ENCODE measurements around the gene SLC10A2.

The SLC10A2 gene

DNA sequence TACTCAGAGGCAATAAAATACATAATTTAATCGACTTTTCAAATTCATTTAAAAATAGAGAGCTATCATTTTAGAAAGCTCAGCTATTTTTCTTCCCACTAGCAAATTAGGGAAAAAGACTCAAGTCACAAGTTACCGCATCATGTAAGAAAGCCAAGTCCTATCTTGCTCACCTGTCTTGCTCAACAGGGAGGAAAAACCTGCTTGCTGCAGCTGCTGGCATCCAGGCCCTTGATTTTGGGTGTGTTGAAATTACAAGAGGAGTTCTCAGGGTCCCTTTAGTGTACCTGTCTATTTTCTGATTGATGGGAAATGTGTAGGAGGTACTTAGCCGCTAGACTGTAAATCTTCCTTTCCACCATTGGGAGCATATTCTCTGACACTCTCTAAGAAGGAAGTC lies 22.2 kb downstream of the SLC10A2 start:
- no peak for DNase-seq (ENCODE audit: low read depth)

DNA sequence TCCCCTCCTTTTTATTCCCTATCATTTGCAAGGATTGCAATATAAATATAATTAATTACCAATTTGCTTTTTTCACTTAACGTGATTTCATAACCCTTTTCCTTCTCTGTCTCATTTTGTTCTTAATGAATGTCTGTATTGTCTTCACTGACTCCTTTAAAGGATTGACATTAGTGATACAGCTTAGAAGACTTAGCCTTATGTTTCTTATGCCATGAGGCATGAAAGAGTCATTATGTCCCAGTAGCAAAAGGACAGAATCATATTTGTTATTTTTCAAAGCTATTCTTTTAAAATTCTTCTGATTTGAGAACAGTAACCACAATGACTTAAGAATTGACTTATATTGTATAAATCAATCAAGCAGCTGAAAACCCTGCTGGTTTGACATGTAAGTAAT lies 26.2 kb downstream of the SLC10A2 start:
- DNase-seq (ENCODE audit: low read depth) = no peak

DNA sequence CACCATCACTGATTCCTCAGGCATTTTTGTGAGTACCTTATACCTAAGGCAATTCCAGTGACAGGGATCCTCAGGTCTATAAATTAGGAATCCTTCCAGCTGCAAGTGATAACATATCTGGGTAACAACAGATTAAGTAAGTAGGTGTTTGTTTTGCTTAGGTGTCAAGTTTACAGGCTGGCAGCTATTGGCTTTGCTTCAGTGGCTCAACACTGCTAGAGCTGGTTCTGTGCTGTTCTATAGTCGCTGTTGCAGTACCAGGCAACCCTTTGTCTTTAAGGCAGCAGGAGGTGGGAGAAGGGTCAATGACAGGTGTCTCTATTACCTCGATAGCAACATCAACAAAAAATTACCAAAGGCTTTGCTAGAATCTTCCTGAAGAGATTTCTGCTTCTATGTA lies 27.0 kb downstream of the SLC10A2 start:
- DNase-seq (ENCODE audit: low read depth) = no peak

DNA sequence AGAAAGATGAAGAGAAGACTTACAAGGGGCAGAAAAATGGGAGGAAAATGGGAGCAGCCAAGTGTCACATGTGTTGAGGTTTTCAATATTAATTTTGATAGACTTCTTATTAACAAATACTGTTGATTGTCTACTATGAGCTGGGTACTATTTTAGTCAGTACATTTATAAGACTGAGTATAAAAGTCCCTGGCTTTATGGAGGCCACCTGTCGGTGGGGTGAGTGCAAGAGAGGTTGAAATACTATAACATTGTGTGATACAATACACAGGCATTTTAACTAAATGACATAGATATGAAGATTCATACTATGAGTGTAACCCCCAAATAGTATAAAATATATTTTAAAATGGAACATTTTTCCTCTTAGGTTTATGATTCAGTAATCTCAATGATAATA lies 29.9 kb downstream of the SLC10A2 start:
- DNase-seq (ENCODE audit: low read depth) = no peak

DNA sequence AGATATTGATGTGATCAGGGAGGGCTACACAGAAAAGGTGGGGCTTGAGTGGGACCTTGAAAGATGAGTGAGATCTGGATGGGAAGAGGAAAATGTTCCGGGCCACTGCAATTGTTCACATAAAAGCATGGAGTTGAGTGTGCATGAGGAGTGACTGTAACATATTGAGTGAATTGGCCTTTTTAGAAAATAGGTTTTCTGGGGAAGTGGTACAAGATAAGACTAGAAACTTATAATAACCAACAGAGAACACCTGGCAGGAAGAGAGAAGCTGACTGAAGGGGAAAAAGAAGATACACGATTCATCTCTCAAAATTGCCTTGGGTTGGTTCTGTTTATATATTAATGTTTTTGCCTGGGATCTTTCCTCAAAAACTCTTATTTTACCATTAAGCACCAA lies 32.2 kb downstream of the SLC10A2 start:
- no peak for DNase-seq (ENCODE audit: low read depth)

- DNase-seq (ENCODE audit: low read depth) = no peak
Measured at GRCh38 chr13:103031332-103031873, 34.8 kb downstream of the SLC10A2 start.

DNA sequence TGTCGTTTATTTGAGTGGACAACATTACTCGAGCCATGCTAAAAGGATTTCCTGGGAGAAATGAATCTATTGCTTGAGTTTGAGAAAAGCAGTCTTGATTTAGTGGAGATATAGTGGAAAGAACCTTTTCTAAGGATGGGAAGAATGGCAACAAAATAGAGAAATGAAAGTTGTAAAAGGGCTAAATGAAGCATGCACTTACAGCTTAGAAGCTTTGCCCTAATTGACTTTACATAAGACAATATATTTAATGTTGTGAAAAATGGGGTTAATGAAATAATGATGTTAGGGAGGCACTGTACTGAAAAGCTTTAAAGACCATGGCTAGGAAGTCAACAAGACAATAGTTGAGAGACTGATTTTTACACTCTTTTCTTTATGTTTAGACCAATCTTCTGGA lies 35.4 kb downstream of the SLC10A2 start:
- no peak for DNase-seq (ENCODE audit: low read depth)

DNA sequence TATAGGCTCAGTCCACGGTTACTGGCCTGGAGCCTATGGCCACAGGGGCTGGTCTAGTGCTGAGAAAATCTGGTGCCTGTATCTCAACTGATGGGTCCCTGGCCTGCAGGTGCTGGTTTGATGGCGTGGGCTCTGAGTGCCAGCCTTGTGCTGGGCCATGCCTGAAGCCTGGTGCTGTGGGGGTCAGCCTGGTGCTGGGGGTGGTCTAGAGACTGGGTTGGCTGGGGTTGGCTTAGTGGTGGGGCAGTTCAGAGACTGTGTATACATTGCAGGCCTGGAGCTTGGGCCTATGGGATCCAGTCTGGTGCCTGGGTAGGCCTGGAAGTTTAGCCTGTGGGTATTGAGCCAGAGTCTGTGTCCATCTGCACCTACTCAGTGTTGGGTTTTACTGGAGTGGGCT lies 36.4 kb downstream of the SLC10A2 start:
- no peak for DNase-seq (ENCODE audit: low read depth)

DNA sequence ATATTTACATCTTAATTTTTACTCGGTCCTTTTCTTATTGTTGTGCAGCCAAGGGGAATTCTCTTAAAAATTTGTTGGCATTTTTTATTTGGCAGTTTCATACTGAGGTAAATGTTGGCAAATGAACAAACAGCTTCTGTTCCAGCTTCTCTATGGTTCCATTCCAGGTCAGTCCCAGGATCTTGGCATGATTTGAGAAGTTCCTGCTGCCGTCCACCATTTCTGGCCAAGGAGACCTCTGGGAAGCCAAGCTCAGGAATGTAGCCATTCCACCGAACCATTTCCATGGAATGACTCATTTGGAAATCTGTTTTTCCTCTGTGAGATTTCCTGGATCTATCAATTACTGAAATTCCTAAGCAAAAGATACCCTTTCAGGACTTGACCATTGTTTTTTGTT lies 43.9 kb downstream of the SLC10A2 start:
- DNase-seq (ENCODE audit: low read depth) = no peak

- DNase-seq (ENCODE audit: low read depth) = no peak
Measured at GRCh38 chr13:103018556-103018955, 47.7 kb downstream of the SLC10A2 start.

GRCh38 chr13:103012646-103013045 lies 53.6 kb downstream of the SLC10A2 start:
- DNase-seq (ENCODE audit: low read depth) = no peak

DNA sequence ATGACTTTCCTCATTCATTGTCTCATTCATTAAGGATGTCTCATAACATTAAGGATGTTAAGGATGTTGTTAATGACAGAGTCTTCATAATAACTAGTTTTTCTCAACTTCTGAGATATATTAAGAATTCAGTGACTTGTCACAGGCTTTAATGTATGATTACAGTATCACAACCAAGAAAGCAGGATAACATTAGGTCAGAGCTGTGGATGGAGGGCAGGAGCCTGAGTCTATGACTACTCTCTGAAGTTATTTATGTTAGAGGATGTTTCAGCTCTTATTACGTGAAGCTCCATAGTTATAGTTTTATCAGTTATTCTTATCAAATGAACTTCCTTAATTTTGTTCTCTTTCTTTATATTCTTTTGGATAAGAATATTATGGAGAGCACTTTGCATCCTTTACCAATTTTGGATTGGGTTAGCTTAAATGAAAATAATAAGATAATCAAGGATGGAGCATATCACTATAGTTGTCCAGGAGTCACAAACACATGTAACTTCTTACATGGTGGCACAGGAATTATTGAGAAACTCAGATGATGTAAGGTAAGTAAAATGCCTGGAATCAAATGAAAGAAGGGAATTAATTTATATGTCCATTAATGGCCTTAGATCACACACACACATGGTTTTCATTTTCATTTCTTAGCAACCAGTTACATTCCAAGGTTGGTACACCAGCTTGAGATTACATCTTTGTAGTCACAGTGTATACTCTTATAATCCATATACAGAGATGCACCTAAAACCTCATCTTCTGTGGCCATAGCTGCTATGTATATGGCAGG lies 57.0 kb downstream of the SLC10A2 start:
- DNase-seq (ENCODE audit: low read depth) = peak; percentile 60

GRCh38 chr13:103007427-103007762 lies 58.8 kb downstream of the SLC10A2 start:
- no peak for DNase-seq (ENCODE audit: low read depth)

- DNase-seq (ENCODE audit: low read depth) = no peak
Measured at GRCh38 chr13:103006641-103007426, 59.4 kb downstream of the SLC10A2 start.

GRCh38 chr13:103004661-103005345 lies 61.4 kb downstream of the SLC10A2 start:
- DNase-seq (ENCODE audit: low read depth) = no peak

GRCh38 chr13:103003631-103004030 lies 62.6 kb downstream of the SLC10A2 start:
- DNase-seq (ENCODE audit: low read depth) = no peak

DNA sequence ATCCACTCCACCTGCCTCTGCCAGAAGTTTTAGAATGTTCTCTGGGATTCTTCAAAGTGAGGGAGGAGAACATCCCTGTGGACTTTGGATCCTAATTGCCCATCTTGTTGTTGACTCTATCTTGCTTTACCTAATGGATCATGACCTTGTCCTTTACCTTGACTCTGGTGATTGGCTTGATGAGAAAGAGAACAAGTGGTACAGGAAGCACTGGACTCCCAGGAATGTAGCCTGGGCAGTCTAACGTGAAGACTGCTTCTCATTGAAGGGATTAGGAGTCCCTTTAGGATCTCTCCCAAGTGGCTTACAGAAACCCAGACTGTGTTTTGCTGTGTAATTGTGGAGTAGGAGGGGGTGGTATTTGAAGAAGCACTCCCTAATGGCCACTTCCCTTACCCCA lies 63.9 kb downstream of the SLC10A2 start:
- DNase-seq (ENCODE audit: low read depth) = no peak

GRCh38 chr13:103000157-103000556 lies 66.1 kb downstream of the SLC10A2 start:
- DNase-seq (ENCODE audit: low read depth) = no peak

GRCh38 chr13:102999499-102999898 lies 66.7 kb downstream of the SLC10A2 start:
- DNase-seq (ENCODE audit: low read depth) = no peak
